Erythroblast (primary cell): ENCODE measurements around the gene EFNA3.

ENCODE experiments used
- GATA1 ChIP-seq: IDR thresholded peaks from 2 replicates; pipeline ENCODE4 v1.6.1; 2011; ENCODE audit warnings: low read depth, mild to moderate bottlenecking, control low read depth, low read length, moderate library complexity
- POLR2A ChIP-seq: IDR thresholded peaks from 2 replicates; pipeline ENCODE4 v1.6.1; 2011; ENCODE audit warnings: mild to moderate bottlenecking, low read length

DNA sequence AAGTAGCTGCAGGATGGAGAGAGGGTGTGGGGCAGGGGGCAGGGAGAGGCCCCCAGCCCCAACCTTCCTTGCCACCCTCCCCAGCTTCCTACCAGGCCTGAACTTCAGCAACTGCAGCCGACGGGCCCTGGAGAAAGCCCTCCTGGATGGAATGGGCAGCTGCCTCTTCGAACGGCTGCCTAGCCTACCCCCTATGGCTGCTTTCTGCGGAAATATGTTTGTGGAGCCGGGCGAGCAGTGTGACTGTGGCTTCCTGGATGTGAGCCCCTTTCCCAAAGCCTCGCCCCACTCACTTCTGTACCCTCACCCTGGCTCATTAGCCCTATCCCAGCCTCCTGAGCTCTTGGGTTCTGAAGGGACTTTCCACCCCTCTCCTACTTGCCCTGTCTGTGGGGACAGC lies 21.5 kb upstream of the EFNA3 start:
- TF ChIP-seq POLR2A (no peak), GATA1 (no peak)
